ENCODE data around the gene EVA1B.

GRCh38 chr1:36300526-36300925 lies 22.9 kb downstream of the EVA1B start:
- TF ChIP-seq CTCF (IDR thresholded peaks at IDR 0.05), result no peak
- TF ChIP-seq EZH2 (IDR thresholded peaks at IDR 0.05; ENCODE audit: borderline replicate concordance, insufficient read depth, low read depth, low read length, poor library complexity, severe bottlenecking), result no peak

All from B cell (primary cell).